ENCODE results near the gene CREB3. TPM values are rescaled to one million over a fixed set of nuclear protein-coding genes. Genes with fewer than 3 reads are reported as not detected.

Gene CREB3
- total and polyA plus RNA-seq, 4 donors = 9.2 to 21.4 (median 18.1) TPM

DNA sequence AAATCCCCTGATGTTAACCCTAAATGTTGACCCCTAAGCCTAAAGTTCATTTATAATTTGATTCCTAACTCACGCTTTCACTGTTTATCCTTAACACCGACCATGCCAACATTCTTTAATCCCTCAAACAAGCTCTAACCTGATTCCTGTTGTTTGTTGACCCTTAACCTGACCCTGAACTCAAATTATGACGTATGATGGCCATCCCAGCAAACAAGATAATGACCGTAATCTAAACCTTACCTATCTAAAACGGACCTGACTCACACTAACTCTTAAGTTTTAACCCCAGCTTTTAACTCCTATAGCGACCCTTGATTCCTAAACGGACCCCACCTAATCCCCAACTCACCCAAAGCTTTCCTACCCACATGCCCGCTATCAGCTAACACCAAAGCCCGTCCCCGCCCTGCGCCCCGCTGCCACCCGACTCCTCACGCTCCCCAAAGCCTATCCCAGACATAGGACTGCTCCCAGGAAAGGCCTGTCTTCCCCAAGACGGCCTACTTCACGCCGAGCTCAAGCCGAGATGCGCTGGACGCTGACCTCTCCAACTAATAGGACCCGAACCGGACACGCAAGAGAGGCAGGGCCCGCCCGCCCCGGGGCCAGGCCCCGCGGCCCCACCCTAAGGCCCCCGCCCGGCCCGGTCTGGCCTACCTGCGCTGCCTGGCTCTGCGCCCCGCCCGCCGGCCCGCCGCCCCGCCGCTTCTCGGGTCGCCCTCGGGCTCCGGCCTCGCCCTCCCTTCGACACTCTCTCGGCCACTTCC is 866 bp upstream of the CREB3 start:
- Histone ChIP-seq H3K9ac (ENCODE audit: low read depth in 1 of 2, low read length in 2 of 2) (peak overlapping the region; percentile 86 to 96), H3K27ac (ENCODE audit: low read depth in 1 of 2, low read length in 2 of 2) (peak overlapping the region; percentile 95 to 98), H3K27me3 (ENCODE audit: control insufficient read depth in 4 of 4, insufficient read depth in 4 of 4, low read length in 3 of 4) (no peaks in the 10 kb centered on the region), H3K4me1 (ENCODE audit: control insufficient read depth in 4 of 4, insufficient read depth in 4 of 4, low read length in 3 of 4) (peaks cover 21 to 68% (median 54%) of the 10 kb centered on the region in 4 donors), H3K9me3 (ENCODE audit: control insufficient read depth in 4 of 4, low read length in 3 of 4) (no peaks in the 10 kb centered on the region), H3K36me3 (ENCODE audit: control insufficient read depth in 4 of 4, insufficient read depth in 3 of 4, low read depth in 1 of 4, low read length in 3 of 4) (peaks cover 2 to 13% (median 6%) of the 10 kb centered on the region in 4 donors), H3K4me3 (ENCODE audit: low read depth in 1 of 3, low read length in 3 of 3) (peak overlapping the region; percentile 75 to 91 (median 90))
- under 1% methylated on average over 47 of the region's 47 CpGs for WGBS
- no peak for TF ChIP-seq HNF4G (IDR thresholded peaks at IDR 0.05)
- TF ChIP-seq FOXA1 (IDR thresholded peaks at IDR 0.05) = peak; percentile 73
- no peak for TF ChIP-seq EGR1 (IDR thresholded peaks at IDR 0.05; ENCODE audit: low read depth in 2 of 2)
- peak in 1 of 2 donors; percentile 52 for TF ChIP-seq JUND (IDR thresholded peaks at IDR 0.05)
- TF ChIP-seq GABPA (IDR thresholded peaks at IDR 0.05 in 1 of 2, conservative IDR thresholded peaks at IDR 0.05 in 1 of 2) = no peak
- TF ChIP-seq FOXA2 (IDR thresholded peaks at IDR 0.05) = peak; percentile 84
- TF ChIP-seq HNF4A (conservative IDR thresholded peaks at IDR 0.05) = peak; percentile 39 to 67
- peak; percentile 97 to 98 for TF ChIP-seq RXRA (IDR thresholded peaks at IDR 0.05)
- peak; percentile 81 for TF ChIP-seq SP1 (IDR thresholded peaks at IDR 0.05)
- TF ChIP-seq, protein P1, sequence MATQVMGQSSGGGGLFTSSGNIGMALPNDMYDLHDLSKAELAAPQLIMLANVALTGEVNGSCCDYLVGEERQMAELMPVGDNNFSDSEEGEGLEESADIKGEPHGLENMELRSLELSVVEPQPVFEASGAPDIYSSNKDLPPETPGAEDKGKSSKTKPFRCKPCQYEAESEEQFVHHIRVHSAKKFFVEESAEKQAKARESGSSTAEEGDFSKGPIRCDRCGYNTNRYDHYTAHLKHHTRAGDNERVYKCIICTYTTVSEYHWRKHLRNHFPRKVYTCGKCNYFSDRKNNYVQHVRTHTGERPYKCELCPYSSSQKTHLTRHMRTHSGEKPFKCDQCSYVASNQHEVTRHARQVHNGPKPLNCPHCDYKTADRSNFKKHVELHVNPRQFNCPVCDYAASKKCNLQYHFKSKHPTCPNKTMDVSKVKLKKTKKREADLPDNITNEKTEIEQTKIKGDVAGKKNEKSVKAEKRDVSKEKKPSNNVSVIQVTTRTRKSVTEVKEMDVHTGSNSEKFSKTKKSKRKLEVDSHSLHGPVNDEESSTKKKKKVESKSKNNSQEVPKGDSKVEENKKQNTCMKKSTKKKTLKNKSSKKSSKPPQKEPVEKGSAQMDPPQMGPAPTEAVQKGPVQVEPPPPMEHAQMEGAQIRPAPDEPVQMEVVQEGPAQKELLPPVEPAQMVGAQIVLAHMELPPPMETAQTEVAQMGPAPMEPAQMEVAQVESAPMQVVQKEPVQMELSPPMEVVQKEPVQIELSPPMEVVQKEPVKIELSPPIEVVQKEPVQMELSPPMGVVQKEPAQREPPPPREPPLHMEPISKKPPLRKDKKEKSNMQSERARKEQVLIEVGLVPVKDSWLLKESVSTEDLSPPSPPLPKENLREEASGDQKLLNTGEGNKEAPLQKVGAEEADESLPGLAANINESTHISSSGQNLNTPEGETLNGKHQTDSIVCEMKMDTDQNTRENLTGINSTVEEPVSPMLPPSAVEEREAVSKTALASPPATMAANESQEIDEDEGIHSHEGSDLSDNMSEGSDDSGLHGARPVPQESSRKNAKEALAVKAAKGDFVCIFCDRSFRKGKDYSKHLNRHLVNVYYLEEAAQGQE (IDR thresholded peaks at IDR 0.05) = peak; percentile 43
- peak; percentile 95 for TF ChIP-seq NR2F2 (IDR thresholded peaks at IDR 0.05)
- TF ChIP-seq RAD21 (IDR thresholded peaks at IDR 0.05) = no peak
- peak; percentile 46 for TF ChIP-seq YY1 (IDR thresholded peaks at IDR 0.05)
- TF ChIP-seq, protein P2, sequence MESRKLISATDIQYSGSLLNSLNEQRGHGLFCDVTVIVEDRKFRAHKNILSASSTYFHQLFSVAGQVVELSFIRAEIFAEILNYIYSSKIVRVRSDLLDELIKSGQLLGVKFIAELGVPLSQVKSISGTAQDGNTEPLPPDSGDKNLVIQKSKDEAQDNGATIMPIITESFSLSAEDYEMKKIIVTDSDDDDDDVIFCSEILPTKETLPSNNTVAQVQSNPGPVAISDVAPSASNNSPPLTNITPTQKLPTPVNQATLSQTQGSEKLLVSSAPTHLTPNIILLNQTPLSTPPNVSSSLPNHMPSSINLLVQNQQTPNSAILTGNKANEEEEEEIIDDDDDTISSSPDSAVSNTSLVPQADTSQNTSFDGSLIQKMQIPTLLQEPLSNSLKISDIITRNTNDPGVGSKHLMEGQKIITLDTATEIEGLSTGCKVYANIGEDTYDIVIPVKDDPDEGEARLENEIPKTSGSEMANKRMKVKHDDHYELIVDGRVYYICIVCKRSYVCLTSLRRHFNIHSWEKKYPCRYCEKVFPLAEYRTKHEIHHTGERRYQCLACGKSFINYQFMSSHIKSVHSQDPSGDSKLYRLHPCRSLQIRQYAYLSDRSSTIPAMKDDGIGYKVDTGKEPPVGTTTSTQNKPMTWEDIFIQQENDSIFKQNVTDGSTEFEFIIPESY (IDR thresholded peaks at IDR 0.05) = no peak
- DNase-seq (ENCODE audit: low spot score) = no peak

DNA sequence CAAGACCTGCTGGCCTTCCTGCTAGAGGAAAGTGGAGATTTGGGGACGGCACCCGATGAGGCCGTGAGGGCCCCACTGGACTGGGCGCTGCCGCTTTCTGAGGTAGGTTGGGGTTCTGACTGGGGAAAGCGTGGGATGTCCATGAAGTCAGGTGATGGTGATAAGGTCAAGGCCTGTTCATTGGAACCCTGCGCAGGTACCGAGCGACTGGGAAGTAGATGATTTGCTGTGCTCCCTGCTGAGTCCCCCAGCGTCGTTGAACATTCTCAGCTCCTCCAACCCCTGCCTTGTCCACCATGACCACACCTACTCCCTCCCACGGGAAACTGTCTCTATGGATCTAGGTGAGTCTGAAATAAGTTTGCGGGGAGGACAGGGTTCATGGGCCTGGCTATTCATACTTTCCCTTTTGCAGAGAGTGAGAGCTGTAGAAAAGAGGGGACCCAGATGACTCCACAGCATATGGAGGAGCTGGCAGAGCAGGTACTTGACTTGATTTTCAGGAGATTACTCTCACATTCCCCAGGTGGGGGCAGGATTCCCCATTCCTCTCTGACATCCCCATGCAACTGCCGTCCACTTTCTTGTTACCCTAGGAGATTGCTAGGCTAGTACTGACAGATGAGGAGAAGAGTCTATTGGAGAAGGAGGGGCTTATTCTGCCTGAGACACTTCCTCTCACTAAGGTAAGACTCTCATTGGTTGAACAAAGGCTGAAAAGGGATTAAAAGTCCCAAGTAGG is 505 bp downstream of the CREB3 start:
- H3K27me3 ChIP-seq (ENCODE audit: control insufficient read depth in 4 of 4, insufficient read depth in 4 of 4, low read length in 3 of 4) = no peaks in the 10 kb centered on the region
- peak overlapping the region; percentile 75 to 90 (median 87) for H3K4me3 ChIP-seq (ENCODE audit: low read depth in 1 of 3, low read length in 3 of 3)
- H3K36me3 ChIP-seq (ENCODE audit: control insufficient read depth in 4 of 4, insufficient read depth in 3 of 4, low read depth in 1 of 4, low read length in 3 of 4) = peaks cover 4 to 26% (median 18%) of the 10 kb centered on the region in 4 donors
- H3K4me1 ChIP-seq (ENCODE audit: control insufficient read depth in 4 of 4, insufficient read depth in 4 of 4, low read length in 3 of 4) = peaks cover 17 to 55% (median 42%) of the 10 kb centered on the region in 4 donors
- peak overlapping the region; percentile 83 to 89 for H3K9ac ChIP-seq (ENCODE audit: low read depth in 1 of 2, low read length in 2 of 2)
- TF ChIP-seq TAF1 (conservative IDR thresholded peaks at IDR 0.05) (no peak), SP1 (IDR thresholded peaks at IDR 0.05) (no peak), HNF4G (IDR thresholded peaks at IDR 0.05) (no peak), NR2F2 (IDR thresholded peaks at IDR 0.05) (no peak), JUND (IDR thresholded peaks at IDR 0.05) (no peak), RXRA (IDR thresholded peaks at IDR 0.05) (no peak), RAD21 (IDR thresholded peaks at IDR 0.05) (no peak)
- TF ChIP-seq, protein P3, sequence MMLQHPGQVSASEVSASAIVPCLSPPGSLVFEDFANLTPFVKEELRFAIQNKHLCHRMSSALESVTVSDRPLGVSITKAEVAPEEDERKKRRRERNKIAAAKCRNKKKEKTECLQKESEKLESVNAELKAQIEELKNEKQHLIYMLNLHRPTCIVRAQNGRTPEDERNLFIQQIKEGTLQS (IDR thresholded peaks at IDR 0.05) = no peak
- TF ChIP-seq, protein P4, sequence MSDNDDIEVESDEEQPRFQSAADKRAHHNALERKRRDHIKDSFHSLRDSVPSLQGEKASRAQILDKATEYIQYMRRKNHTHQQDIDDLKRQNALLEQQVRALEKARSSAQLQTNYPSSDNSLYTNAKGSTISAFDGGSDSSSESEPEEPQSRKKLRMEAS (IDR thresholded peaks at IDR 0.05) = no peak
- TF ChIP-seq, protein P2 (IDR thresholded peaks at IDR 0.05) = no peak
- TF ChIP-seq, protein P1 (IDR thresholded peaks at IDR 0.05) = no peak
- peak overlapping the region; percentile 95 to 98 for H3K27ac ChIP-seq (ENCODE audit: low read depth in 1 of 2, low read length in 2 of 2)
- no peaks in the 10 kb centered on the region for H3K9me3 ChIP-seq (ENCODE audit: control insufficient read depth in 4 of 4, low read length in 3 of 4)
- WGBS = under 1% methylated on average over 14 of the region's 14 CpGs
- DNase-seq (ENCODE audit: low spot score) = no peak

Measured in liver (tissue), 9 donors.